ENCODE results near the gene TMPO. TPM values are rescaled to one million over a fixed set of nuclear protein-coding genes. Genes with fewer than 3 reads are reported as not detected.

Gene TMPO
- total RNA-seq, 1 experiment from 2014 or later: 176 TPM

GRCh38 chr12:98469109-98469508 lies 46.3 kb upstream of the TMPO start (continued):
- no peak for TF ChIP-seq ZBTB43 (CRISPR knock-in tag; IDR thresholded peaks at IDR 0.05)
- TF ChIP-seq USF1 (CRISPR knock-in tag; IDR thresholded peaks at IDR 0.05): no peak
- no peak for TF ChIP-seq IRF2 (CRISPR knock-in tag; IDR thresholded peaks at IDR 0.05; ENCODE audit: borderline replicate concordance, low read depth)
- TF ChIP-seq KAT7 (CRISPR knock-in tag; IDR thresholded peaks at IDR 0.05; ENCODE audit: borderline replicate concordance): no peak
- TF ChIP-seq HMGXB4 (CRISPR knock-in tag; IDR thresholded peaks at IDR 0.05): no peak
- TF ChIP-seq SP1 (CRISPR knock-in tag; conservative IDR thresholded peaks at IDR 0.05): no peak
- TF ChIP-seq ZNF263 (CRISPR knock-in tag; IDR thresholded peaks at IDR 0.05; ENCODE audit: low read depth): no peak
- TF ChIP-seq EMX1 (CRISPR knock-in tag; IDR thresholded peaks at IDR 0.05): no peak
- no peak for TF ChIP-seq SOX15 (CRISPR knock-in tag; IDR thresholded peaks at IDR 0.05)
- TF ChIP-seq ATF6 (CRISPR knock-in tag; IDR thresholded peaks at IDR 0.05): no peak

- DNase-seq (ENCODE audit: low spot score) (no peak), ATAC-seq (no peak)
- Mint-ChIP-seq H3K36me3 (no peaks in the 10 kb centered on the region), H3K4me3 (no peak overlapping the region), H3K4me1 (no peaks in the 10 kb centered on the region), H3K27me3 (ENCODE audit: low read depth) (no peaks in the 10 kb centered on the region), H3K9me3 (no peaks in the 10 kb centered on the region), H3K27ac (no peak overlapping the region)
- ChIA-PET CTCF (no interaction called here), POLR2A (interaction anchor here (0.5 kb wide), 1 partner anchor 118 kb away, joined by 10 read pairs; no protein-coding TSS in a partner anchor)
- TF ChIP-seq KAT7 (CRISPR knock-in tag; IDR thresholded peaks at IDR 0.05; ENCODE audit: borderline replicate concordance) (no peak), ZSCAN18 (CRISPR knock-in tag; IDR thresholded peaks at IDR 0.05) (no peak), ZBTB43 (CRISPR knock-in tag; IDR thresholded peaks at IDR 0.05) (no peak), ATF1 (CRISPR knock-in tag; IDR thresholded peaks at IDR 0.05) (no peak), GRHL2 (CRISPR knock-in tag; IDR thresholded peaks at IDR 0.05; ENCODE audit: insufficient replicate concordance, severe bottlenecking) (no peak), SP1 (CRISPR knock-in tag; conservative IDR thresholded peaks at IDR 0.05) (no peak), ZNF138 (CRISPR knock-in tag; conservative IDR thresholded peaks at IDR 0.05) (no peak), ZNF263 (CRISPR knock-in tag; IDR thresholded peaks at IDR 0.05; ENCODE audit: low read depth) (no peak), FOXJ3 (CRISPR knock-in tag; IDR thresholded peaks at IDR 0.05; ENCODE audit: borderline replicate concordance) (no peak), ZNF219 (CRISPR knock-in tag; IDR thresholded peaks at IDR 0.05; ENCODE audit: borderline replicate concordance) (no peak), NFATC4 (CRISPR knock-in tag; IDR thresholded peaks at IDR 0.05) (no peak), CBFB (CRISPR knock-in tag; IDR thresholded peaks at IDR 0.05; ENCODE audit: low read depth) (no peak), JAZF1 (CRISPR knock-in tag; IDR thresholded peaks at IDR 0.05) (no peak)
Observed at GRCh38 chr12:98470469-98471082, 44.8 kb upstream of the TMPO start.

Data from WTC11 (cell line).